CD4-positive, alpha-beta T cell (primary cell): Measurements from ENCODE around the gene ITGA11. TPM values are rescaled to one million over a fixed set of nuclear protein-coding genes. Genes with fewer than 3 reads are reported as not detected.

Experiments used
- ATAC-seq: fragments of 200-7000 bp; cut with Tn5 transposase; one replicate; pipeline ENCODE4 v1.10.0; 2022; ENCODE audit warnings: mild to moderate bottlenecking; ENCODE audit not compliant: poor library complexity
- CTCF ChIA-PET: fragments of 350-600 bp; sonication (Branson Sonifier 250); formaldehyde crosslinking; loops from one replicate; lab custom pipeline; 2021; ENCODE audit warnings: antibody characterized with exemption, inconsistent platforms; lab: Charles Lee
- POLR2A ChIA-PET: fragments of 350-600 bp; sonication (Branson Sonifier 250); formaldehyde crosslinking; loops from one replicate; lab custom pipeline; 2021; ENCODE audit warnings: antibody characterized with exemption, inconsistent platforms; lab: Charles Lee
- DNase-seq, 14 experiments: peaks; one replicate each; pipeline ENCODE4 v3.0.0-alpha.2; 2013 to 2020; ENCODE audit warnings: mixed read lengths in 2 of 14
- H3K27ac ChIP-seq, 2 donors: one replicate each; pipeline versions ENCODE4 v1.5.1 to v1.7.0; 2013; ENCODE audit warnings: low read length in 2 of 2, low read depth in 1 of 2, mild to moderate bottlenecking in 1 of 2
- H3K27me3 ChIP-seq, 2 experiments: 1 replicate in 1 of 2; 2 replicates in 1 of 2; pipeline versions ENCODE4 v1.6.1 to v1.7.0; 2013; ENCODE audit warnings: low read length in 2 of 2, control low read depth in 1 of 2, mild to moderate bottlenecking in 1 of 2, moderate library complexity in 1 of 2; ENCODE audit not compliant: insufficient read depth in 2 of 2, control insufficient read depth in 1 of 2
- H3K36me3 ChIP-seq: one replicate; pipeline ENCODE4 v1.6.1; 2013; ENCODE audit warnings: low read length, control low read depth; ENCODE audit not compliant: insufficient read depth
- H3K4me1 ChIP-seq: one replicate; pipeline ENCODE4 v1.6.1; 2013; ENCODE audit warnings: low read length, control low read depth; ENCODE audit not compliant: insufficient read depth
- H3K4me3 ChIP-seq: one replicate; pipeline ENCODE4 v1.5.1; 2013; ENCODE audit warnings: mild to moderate bottlenecking, low read length, moderate library complexity
- H3K9me3 ChIP-seq, 2 experiments: 1 replicate in 1 of 2; 2 replicates in 1 of 2; pipeline versions ENCODE4 v1.6.1 to v1.7.0; 2013; ENCODE audit warnings: low read length in 2 of 2, mild to moderate bottlenecking in 2 of 2, control low read depth in 1 of 2, moderate library complexity in 1 of 2; ENCODE audit not compliant: control insufficient read depth in 1 of 2, insufficient read depth in 1 of 2
- H3K27ac Mint-ChIP-seq: one replicate; pipeline ENCODE4 v1.8.0; 2020; ENCODE audit warnings: mixed read lengths
- H3K27me3 Mint-ChIP-seq: one replicate; pipeline ENCODE4 v1.8.0; 2021; ENCODE audit warnings: mixed read lengths
- H3K36me3 Mint-ChIP-seq: one replicate; pipeline ENCODE4 v1.8.0; 2021; ENCODE audit warnings: low read depth, mixed read lengths
- H3K4me1 Mint-ChIP-seq: one replicate; pipeline ENCODE4 v1.8.0; 2021; ENCODE audit warnings: low read depth, mixed read lengths
- H3K4me3 Mint-ChIP-seq: one replicate; pipeline ENCODE4 v1.8.0; 2020; ENCODE audit warnings: mild to moderate bottlenecking, mixed read lengths
- H3K9me3 Mint-ChIP-seq: one replicate; pipeline ENCODE4 v1.8.0; 2020; ENCODE audit warnings: mixed read lengths
- CTCF ChIP-seq: fragments of 200-600 bp; IDR thresholded peaks from one replicate; pipeline ENCODE4 v1.8.0; 2022; ENCODE audit warnings: antibody characterized with exemption, mild to moderate bottlenecking
- intact Hi-C, 2 experiments: fragments of 100-400 bp; cut with DNase I in 1 of 2; cut with micrococcal nuclease in 1 of 2; formaldehyde crosslinking; loops; one replicate each; pipeline versions ENCODE4 v1.15.1 to v1.9.0; 2023 to 2025; cut with DNase I, micrococcal nuclease
- total RNA-seq, 174 experiments: library from RNA in 2 of 174; stranded (reverse) in 2 of 174; gene quantifications; one replicate each; pipeline ENCODE4 v1.2.3 and lab custom pipeline; 2021 to 2026

The ITGA11 gene
- total RNA-seq, 2 experiments from 2014 or later = 0.08 to 0.20 TPM

GRCh38 chr15:68372291-68372811 is 59.6 kb downstream of the ITGA11 start:
- POLR2A ChIA-PET = no interaction called here
- intact Hi-C loops = no loop called here

GRCh38 chr15:68371851-68372250 is 60.1 kb downstream of the ITGA11 start:
- ATAC-seq = no peak
- Histone ChIP-seq H3K9me3 (no peaks in the 10 kb centered on the region), H3K4me1 (no peaks in the 10 kb centered on the region), H3K4me3 (no peak overlapping the region), H3K27me3 (peaks cover 0 to 3% of the 10 kb centered on the region in 2 experiments), H3K27ac (no peak overlapping the region), H3K36me3 (no peaks in the 10 kb centered on the region)
- DNase-seq = peak in 1 of 14 experiments; percentile 2
- intact Hi-C loops = no loop called here
- Mint-ChIP-seq H3K4me1 (no peaks in the 10 kb centered on the region), H3K27me3 (no peaks in the 10 kb centered on the region), H3K4me3 (no peak overlapping the region), H3K36me3 (no peaks in the 10 kb centered on the region), H3K27ac (no peak overlapping the region), H3K9me3 (no peaks in the 10 kb centered on the region)
- ChIA-PET POLR2A (no interaction called here), CTCF (no interaction called here)
- TF ChIP-seq CTCF = no peak

More at GRCh38 chr15:68372291-68372811, 59.6 kb downstream of the ITGA11 start:
- H3K27ac ChIP-seq = no peak overlapping the region
- no peak for ATAC-seq
- H3K36me3 ChIP-seq = no peaks in the 10 kb centered on the region
- Mint-ChIP-seq H3K4me1 (no peaks in the 10 kb centered on the region), H3K27ac (no peak overlapping the region), H3K27me3 (no peaks in the 10 kb centered on the region), H3K36me3 (no peaks in the 10 kb centered on the region), H3K4me3 (no peak overlapping the region), H3K9me3 (no peaks in the 10 kb centered on the region)
- CTCF ChIA-PET = no interaction called here
- DNase-seq = peak in 1 of 14 experiments; percentile 20
- H3K27me3 ChIP-seq = peaks cover 0 to 3% of the 10 kb centered on the region in 2 experiments
- H3K9me3 ChIP-seq = no peaks in the 10 kb centered on the region
- TF ChIP-seq CTCF = no peak
- H3K4me3 ChIP-seq = no peak overlapping the region
- no peaks in the 10 kb centered on the region for H3K4me1 ChIP-seq

GRCh38 chr15:68371160-68371559 is 60.8 kb downstream of the ITGA11 start:
- H3K27ac Mint-ChIP-seq = no peak overlapping the region
- intact Hi-C loops = no loop called here
- ATAC-seq (no peak), DNase-seq (no peak)
- H3K9me3 Mint-ChIP-seq = no peaks in the 10 kb centered on the region
- TF ChIP-seq CTCF = no peak
- ChIA-PET CTCF (no interaction called here), POLR2A (interaction anchor here (0.6 kb wide), 1 partner anchor 884 kb away, joined by 4 read pairs; no protein-coding TSS in a partner anchor)
- Histone ChIP-seq H3K27me3 (peaks cover 0 to 3% of the 10 kb centered on the region in 2 experiments), H3K27ac (no peak overlapping the region), H3K9me3 (no peaks in the 10 kb centered on the region), H3K4me3 (no peak overlapping the region), H3K4me1 (no peaks in the 10 kb centered on the region), H3K36me3 (no peaks in the 10 kb centered on the region)
- H3K27me3 Mint-ChIP-seq = no peaks in the 10 kb centered on the region
- H3K36me3 Mint-ChIP-seq = no peaks in the 10 kb centered on the region
- H3K4me1 Mint-ChIP-seq = no peaks in the 10 kb centered on the region
- no peak overlapping the region for H3K4me3 Mint-ChIP-seq
